Caco-2 (cell line): ENCODE measurements around the gene AGER. TPM values are rescaled to one million over a fixed set of nuclear protein-coding genes. Genes with fewer than 3 reads are reported as not detected.

Source experiments
- BruUV-seq: library from RNA; stranded (reverse); fragments of 400-500 nt; replicated peaks from 2 replicates; lab custom pipeline; 2021; lab: Mats Ljungman, UMichigan
- CTCF ChIA-PET: fragments of 300-600 bp; sonication (Branson Sonifier 250); formaldehyde crosslinking; loops from one replicate; lab custom pipeline; 2022; ENCODE audit warnings: antibody characterized with exemption; lab: Charles Lee
- POLR2A ChIA-PET: fragments of 300-600 bp; sonication (Branson Sonifier 250); formaldehyde crosslinking; loops from one replicate; lab custom pipeline; 2022; ENCODE audit warnings: antibody characterized with exemption; lab: Charles Lee
- DNase-seq, 2 experiments: peaks; one replicate each; pipeline versions ENCODE4 v3.0.0 to v3.0.0-alpha.2; 2020 to 2022
- H3K27me3 ChIP-seq: replicated peaks from 2 replicates; pipeline ENCODE4 v1.6.0; 2011; ENCODE audit warnings: low read length; ENCODE audit not compliant: control insufficient read depth, insufficient read depth
- H3K36me3 ChIP-seq: 2 replicates; pipeline ENCODE4 v1.5.1; 2011; ENCODE audit warnings: low read length; ENCODE audit not compliant: control insufficient read depth, insufficient read depth
- H3K4me1 ChIP-seq: fragments of 250-450 bp; sonication (Bioruptor Pico); 2 replicates; pipeline ENCODE4 v1.5.1; 2020; ENCODE audit warnings: mild to moderate bottlenecking
- H3K4me3 ChIP-seq: 2 replicates; pipeline ENCODE4 v1.5.1; 2011; ENCODE audit warnings: low read depth, mild to moderate bottlenecking, control low read depth, low read length
- H3K9me3 ChIP-seq: fragments of 250-450 bp; sonication (Bioruptor Pico); 2 replicates; pipeline ENCODE4 v1.5.1; 2020; ENCODE audit warnings: mild to moderate bottlenecking, moderate library complexity
- H3K27ac Mint-ChIP-seq: one replicate; pipeline ENCODE4 v1.8.0; 2022; ENCODE audit warnings: mixed read lengths; ENCODE audit not compliant: unreplicated experiment
- H3K27me3 Mint-ChIP-seq: one replicate; pipeline ENCODE4 v1.8.0; 2022; ENCODE audit warnings: mixed read lengths; ENCODE audit not compliant: insufficient read depth, unreplicated experiment
- H3K36me3 Mint-ChIP-seq: one replicate; pipeline ENCODE4 v1.8.0; 2022; ENCODE audit warnings: mild to moderate bottlenecking, mixed read lengths; ENCODE audit not compliant: insufficient read depth, unreplicated experiment
- H3K4me1 Mint-ChIP-seq: one replicate; pipeline ENCODE4 v1.8.0; 2022; ENCODE audit warnings: low read depth, mixed read lengths; ENCODE audit not compliant: unreplicated experiment
- H3K4me3 Mint-ChIP-seq: one replicate; pipeline ENCODE4 v1.8.0; 2022; ENCODE audit warnings: mild to moderate bottlenecking, moderate library complexity, mixed read lengths; ENCODE audit not compliant: unreplicated experiment
- H3K9me3 Mint-ChIP-seq: one replicate; pipeline ENCODE4 v1.8.0; 2022; ENCODE audit warnings: mixed read lengths; ENCODE audit not compliant: unreplicated experiment
- CTCF ChIP-seq, 2 experiments: fragments of 200-600 bp in 1 of 2; IDR thresholded peaks; 1 replicate in 1 of 2; 2 replicates in 1 of 2; pipeline versions ENCODE4 v1.5.1 to v1.8.0; 2011 to 2022; ENCODE audit warnings: antibody characterized with exemption in 1 of 2, control low read depth in 1 of 2, inconsistent platforms in 1 of 2, low read depth in 1 of 2, low read length in 1 of 2, mild to moderate bottlenecking in 1 of 2, moderate library complexity in 1 of 2; ENCODE audit not compliant: insufficient read depth in 1 of 2, severe bottlenecking in 1 of 2, unreplicated experiment in 1 of 2
- intact Hi-C: fragments of 100-400 bp; cut with micrococcal nuclease; formaldehyde crosslinking; loops from one replicate; pipeline ENCODE4 v1.10.0; 2022; ENCODE audit not compliant: unreplicated experiment
- total RNA-seq: library from RNA; stranded (reverse); gene quantifications from 2 replicates; pipeline ENCODE4 v1.2.3, GENCODE V29; 2022

AGER gene
- total RNA-seq, 1 experiment from 2014 or later = 10.3 TPM

- Histone ChIP-seq H3K9me3 (no peaks in the 10 kb centered on the region), H3K4me1 (peaks cover 24% of the 10 kb centered on the region), H3K36me3 (peaks cover 6% of the 10 kb centered on the region), H3K27me3 (no peaks in the 10 kb centered on the region), H3K4me3 (peak overlapping the region; percentile 90)
- no peak for TF ChIP-seq CTCF (IDR thresholded peaks at IDR 0.05; ENCODE audit: insufficient read depth in 1 of 2, low read depth in 1 of 2, low read length in 1 of 2, severe bottlenecking in 1 of 2, unreplicated experiment in 1 of 2)
- intact Hi-C loops = loop anchor here (1.0 kb wide), 1 partner anchor 23 kb away; the partner anchor contains the start of gene FKBPL
- Mint-ChIP-seq H3K27ac (peak overlapping the region; percentile 96), H3K4me1 (peaks cover 17% of the 10 kb centered on the region), H3K4me3 (peak overlapping the region; percentile 86), H3K27me3 (no peaks in the 10 kb centered on the region), H3K9me3 (no peaks in the 10 kb centered on the region), H3K36me3 (peaks cover 38% of the 10 kb centered on the region)
- ChIA-PET CTCF (interaction anchor here (0.6 to 1.6 kb wide), 6 partner anchors 8 to 43 kb away, joined by 3 to 10 read pairs (median 4); partner anchors contain the start of gene FKBPL), POLR2A (interaction anchor here (0.5 to 1.5 kb wide), 5 partner anchors 14 to 819 kb away, joined by 3 to 13 read pairs (median 5); partner anchors contain the start of gene FKBPL)
- TSS peak; percentile 75 for BruUV-seq
- DNase-seq = peak; percentile 67 to 70
Measured at GRCh38 chr6:32152769-32153563, 31.1 kb downstream of the AGER start.

- no peaks in the 10 kb centered on the region for H3K9me3 Mint-ChIP-seq
- peaks cover 30% of the 10 kb centered on the region for H3K36me3 Mint-ChIP-seq
- TF ChIP-seq CTCF (IDR thresholded peaks at IDR 0.05; ENCODE audit: insufficient read depth in 1 of 2, low read depth in 1 of 2, low read length in 1 of 2, severe bottlenecking in 1 of 2, unreplicated experiment in 1 of 2) = no peak
- CTCF ChIA-PET = interaction anchor here (1.0 to 1.6 kb wide), 3 partner anchors 8 to 44 kb away, joined by 3 read pairs; no protein-coding TSS in a partner anchor
- H3K27me3 Mint-ChIP-seq = no peaks in the 10 kb centered on the region
- peaks cover 21% of the 10 kb centered on the region for H3K4me1 Mint-ChIP-seq
- BruUV-seq = no TSS peak
- H3K4me3 Mint-ChIP-seq = peak within 1 kb of the TSS; percentile 86
- POLR2A ChIA-PET = interaction anchor here (0.9 to 1.5 kb wide), 2 partner anchors 44 to 820 kb away, joined by 5 to 13 read pairs; no protein-coding TSS in a partner anchor
- Histone ChIP-seq H3K27me3 (no peaks in the 10 kb centered on the region), H3K9me3 (no peaks in the 10 kb centered on the region), H3K4me1 (peaks cover 32% of the 10 kb centered on the region), H3K36me3 (peaks cover 1% of the 10 kb centered on the region; the same call in 1 of the 2 replicates), H3K4me3 (peak within 1 kb of the TSS; percentile 90)
- DNase-seq = no peak
- peak within 1 kb of the TSS; percentile 96 for H3K27ac Mint-ChIP-seq
- intact Hi-C loops = no loop called here
Measured at GRCh38 chr6:32151863-32152768, 31.9 kb downstream of the AGER start, which contains the start of gene PRRT1. Gene PRRT1, minus strand, starts transcription at chr6:32151939. Its CDS starts 112 bp downstream, at chr6:32151827.
